H9 (cell line): ENCODE results near the gene RPL22L1. TPM values are rescaled to one million over a fixed set of nuclear protein-coding genes. Genes with fewer than 3 reads are reported as not detected.
"Not testable (repeated sequence)": the region's sequence is repeated elsewhere in the genome, so short reads cannot be mapped to it uniquely, and the experiment has no call there.

ENCODE experiments used
- DNase-seq: peaks from one replicate; pipeline ENCODE4 v3.0.0-alpha.2; 2017
- H2AFZ ChIP-seq: one replicate; pipeline ENCODE4 v1.6.1; 2013; ENCODE audit warnings: mild to moderate bottlenecking, low read length, control low read depth, moderate library complexity
- H2AK5ac ChIP-seq: 2 replicates; pipeline ENCODE4 v1.6.1; 2013; ENCODE audit warnings: low read length, control low read depth, mixed read lengths; ENCODE audit not compliant: insufficient read length
- H2BK120ac ChIP-seq: one replicate; pipeline ENCODE4 v1.6.1; 2013; ENCODE audit warnings: low read depth, mild to moderate bottlenecking, low read length, control low read depth, inconsistent platforms; ENCODE audit not compliant: poor library complexity, severe bottlenecking
- H2BK12ac ChIP-seq: 2 replicates; pipeline ENCODE4 v1.6.1; 2013; ENCODE audit warnings: low read length, control low read depth, mixed read lengths, low read depth; ENCODE audit not compliant: insufficient read length
- H2BK15ac ChIP-seq: 2 replicates; pipeline ENCODE4 v1.6.1; 2013; ENCODE audit warnings: low read depth, low read length, control low read depth
- H2BK20ac ChIP-seq: one replicate; pipeline ENCODE4 v1.6.1; 2013; ENCODE audit warnings: low read depth, mild to moderate bottlenecking, low read length, control low read depth, inconsistent platforms; ENCODE audit not compliant: poor library complexity, severe bottlenecking
- H2BK5ac ChIP-seq: 2 replicates; pipeline ENCODE4 v1.6.1; 2013; ENCODE audit warnings: low read length, control low read depth, mixed read lengths; ENCODE audit not compliant: insufficient read length
- H3K14ac ChIP-seq: 2 replicates; pipeline ENCODE4 v1.6.1; 2013; ENCODE audit warnings: low read length, control low read depth; ENCODE audit not compliant: insufficient read depth
- H3K18ac ChIP-seq: 2 replicates; pipeline ENCODE4 v1.6.1; 2013; ENCODE audit warnings: low read depth, mild to moderate bottlenecking, mixed read lengths, low read length, control low read depth; ENCODE audit not compliant: insufficient read length
- H3K23ac ChIP-seq: 2 replicates; pipeline ENCODE4 v1.6.1; 2013; ENCODE audit warnings: low read length, control low read depth, mixed read lengths, low read depth; ENCODE audit not compliant: insufficient read length
- H3K23me2 ChIP-seq: 2 replicates; pipeline ENCODE4 v1.6.1; 2013; ENCODE audit warnings: low read depth, mild to moderate bottlenecking, mixed read lengths, low read length, control low read depth; ENCODE audit not compliant: insufficient read length, poor library complexity, severe bottlenecking
- H3K27ac ChIP-seq: 2 replicates; pipeline ENCODE4 v1.5.1; 2013; ENCODE audit warnings: low read length, control low read depth, mixed read lengths, low read depth; ENCODE audit not compliant: insufficient read length
- H3K27me3 ChIP-seq: 2 replicates; pipeline ENCODE4 v1.6.1; 2013; ENCODE audit warnings: low read length, control low read depth, inconsistent platforms; ENCODE audit not compliant: insufficient read depth
- H3K4ac ChIP-seq: 2 replicates; pipeline ENCODE4 v1.6.1; 2013; ENCODE audit warnings: low read depth, mild to moderate bottlenecking, control low read depth, inconsistent platforms, low read length, moderate library complexity
- H3K4me1 ChIP-seq: 2 replicates; pipeline ENCODE4 v1.6.1; 2013; ENCODE audit warnings: low read length, control low read depth, inconsistent platforms; ENCODE audit not compliant: insufficient read depth
- H3K4me2 ChIP-seq: 2 replicates; pipeline ENCODE4 v1.6.1; 2013; ENCODE audit warnings: low read length, control low read depth, mixed read lengths; ENCODE audit not compliant: insufficient read length, insufficient read depth
- H3K56ac ChIP-seq: 2 replicates; pipeline ENCODE4 v1.6.1; 2013; ENCODE audit warnings: low read depth, mild to moderate bottlenecking, mixed read lengths, low read length, control low read depth; ENCODE audit not compliant: insufficient read length
- H3K79me1 ChIP-seq: 2 replicates; pipeline ENCODE4 v1.6.1; 2013; ENCODE audit warnings: low read depth, mild to moderate bottlenecking, moderate library complexity, low read length, control low read depth, inconsistent platforms; ENCODE audit not compliant: insufficient read depth, poor library complexity, severe bottlenecking
- H3K79me2 ChIP-seq: 2 replicates; pipeline ENCODE4 v1.6.1; 2013; ENCODE audit warnings: low read length, control low read depth, inconsistent platforms; ENCODE audit not compliant: insufficient read depth
- H3K9ac ChIP-seq: 2 replicates; pipeline ENCODE4 v1.6.1; 2013; ENCODE audit warnings: low read length, control low read depth, mixed read lengths; ENCODE audit not compliant: insufficient read length; ENCODE audit errors: extremely low read depth
- H3K9me3 ChIP-seq: one replicate; pipeline ENCODE4 v1.6.1; 2013; ENCODE audit warnings: low read depth, low read length, inconsistent platforms; ENCODE audit not compliant: control insufficient read depth
- H3T11ph ChIP-seq: one replicate; pipeline ENCODE4 v1.6.1; 2013; ENCODE audit warnings: mild to moderate bottlenecking, low read length, control low read depth, inconsistent platforms
- H4K20me1 ChIP-seq: one replicate; pipeline ENCODE4 v1.6.1; 2013; ENCODE audit not compliant: control insufficient read depth, insufficient read length, insufficient read depth
- H4K5ac ChIP-seq: 2 replicates; pipeline ENCODE4 v1.6.1; 2013; ENCODE audit warnings: low read depth, mild to moderate bottlenecking, mixed read lengths, low read length, control low read depth; ENCODE audit not compliant: insufficient read length
- H4K8ac ChIP-seq: replicated peaks from 2 replicates; pipeline ENCODE4 v1.6.1; 2013; ENCODE audit warnings: low read length, control low read depth, mixed read lengths, low read depth; ENCODE audit not compliant: insufficient read length
- H4K91ac ChIP-seq: 2 replicates; pipeline ENCODE4 v1.6.1; 2013; ENCODE audit warnings: low read depth, mild to moderate bottlenecking, moderate library complexity, mixed read lengths, low read length, control low read depth; ENCODE audit not compliant: insufficient read length
- H3K27ac Mint-ChIP-seq, 3 experiments: 2 replicates in 2 of 3; 3 replicates in 1 of 3; pipeline ENCODE4 v1.8.0; 2020 to 2021; ENCODE audit warnings: mixed read lengths in 3 of 3, mild to moderate bottlenecking in 1 of 3, moderate library complexity in 1 of 3
- H3K27me3 Mint-ChIP-seq: 2 replicates; pipeline ENCODE4 v1.8.0; 2021; ENCODE audit warnings: low read depth, mild to moderate bottlenecking, moderate library complexity, mixed read lengths
- H3K36me3 Mint-ChIP-seq, 3 experiments: 2 replicates in 2 of 3; 3 replicates in 1 of 3; pipeline ENCODE4 v1.8.0; 2020 to 2021; ENCODE audit warnings: low read depth in 3 of 3, mixed read lengths in 3 of 3; ENCODE audit not compliant: insufficient read depth in 1 of 3
- H3K4me1 Mint-ChIP-seq, 2 experiments: 2 replicates each; pipeline ENCODE4 v1.8.0; 2020; ENCODE audit warnings: mixed read lengths in 2 of 2
- H3K4me3 Mint-ChIP-seq, 2 experiments: 2 replicates in 1 of 2; 3 replicates in 1 of 2; pipeline ENCODE4 v1.8.0; 2020 to 2021; ENCODE audit warnings: mild to moderate bottlenecking in 2 of 2, mixed read lengths in 2 of 2, moderate library complexity in 1 of 2
- H3K9me3 Mint-ChIP-seq, 2 experiments: 2 replicates in 1 of 2; 3 replicates in 1 of 2; pipeline ENCODE4 v1.8.0; 2020; ENCODE audit warnings: mild to moderate bottlenecking in 2 of 2, mixed read lengths in 2 of 2, moderate library complexity in 1 of 2
- CTCF ChIP-seq: fragments of 200-600 bp; sonication (generic); conservative IDR thresholded peaks from 3 replicates; pipeline ENCODE4 v1.8.0; 2021; ENCODE audit warnings: antibody characterized with exemption, mild to moderate bottlenecking
- WGBS: extraction: QIAGEN DNeasy Blood & Tissue Kit; methylation state at CpG from one replicate; pipeline ENCODE4 v1.1.7; 2013; ENCODE audit warnings: missing lambda C conversion rate, low lambda C conversion rate, mixed read lengths; ENCODE audit not compliant: insufficient read length; ENCODE audit errors: extremely low coverage; 5-methylcytosine and 5-hydroxymethylcytosine counted together
- total RNA-seq: library from RNA; stranded (reverse); gene quantifications from 2 replicates; pipeline ENCODE4 v1.2.1, GENCODE V29; 2021

The RPL22L1 gene
- total RNA-seq, 1 experiment from 2014 or later, result 100 TPM

GRCh38 chr3:170826047-170826446, 43.9 kb downstream of the RPL22L1 start:
- Histone ChIP-seq H3K27me3 (no peaks in the 10 kb centered on the region), H3K18ac (no peak overlapping the region), H3K9me3 (no peaks in the 10 kb centered on the region), H2AK5ac (no peak overlapping the region), H3K79me1 (no peaks in the 10 kb centered on the region), H3K56ac (no peak overlapping the region), H2BK5ac (no peak overlapping the region), H3K23ac (no peak overlapping the region), H4K5ac (no peak overlapping the region), H2AFZ (no peak overlapping the region), H3K27ac (peak overlapping the region; percentile 8), H3K4me2 (peak overlapping the region; percentile 17), H3K4ac (no peak overlapping the region), H3K9ac (no peak overlapping the region), H2BK15ac (no peak overlapping the region), H3T11ph (no peak overlapping the region), H3K79me2 (no peaks in the 10 kb centered on the region), H4K91ac (no peak overlapping the region), H3K4me1 (peaks cover 13% of the 10 kb centered on the region), H4K20me1 (no peaks in the 10 kb centered on the region), H4K8ac (no peak overlapping the region), H2BK20ac (no peak overlapping the region), H3K23me2 (no peaks in the 10 kb centered on the region), H2BK12ac (no peak overlapping the region), H3K14ac (no peak overlapping the region), H2BK120ac (no peak overlapping the region)
- Mint-ChIP-seq H3K27ac (peak overlapping the region; percentile 33 to 84 (median 77); a peak in 5 of 7 replicates), H3K36me3 (peaks cover 12 to 17% (median 16%) of the 10 kb centered on the region in 3 experiments), H3K4me3 (no peak overlapping the region), H3K4me1 (peaks cover 34 to 38% of the 10 kb centered on the region in 2 experiments), H3K27me3 (no peaks in the 10 kb centered on the region; the same call in 1 of the 2 replicates), H3K9me3 (peaks cover 16 to 22% of the 10 kb centered on the region in 2 experiments)
- no peak for DNase-seq
- TF ChIP-seq CTCF, result no peak
- no CpG with 5 or more reads among the region's 2 CpGs for WGBS

- H2BK15ac ChIP-seq, H4K8ac ChIP-seq, H3K79me2 ChIP-seq: not testable (repeated sequence)
Measured at GRCh38 chr3:170823562-170823961, 46.4 kb downstream of the RPL22L1 start.

More at GRCh38 chr3:170823562-170823961, 46.4 kb downstream of the RPL22L1 start:
- not testable (repeated sequence) for H3K23ac ChIP-seq, H2BK120ac ChIP-seq, H3K9ac ChIP-seq, H2AK5ac ChIP-seq, H3T11ph ChIP-seq, H3K27me3 ChIP-seq, H3K9me3 ChIP-seq, H3K27ac Mint-ChIP-seq, H3K4me3 Mint-ChIP-seq, H2BK12ac ChIP-seq, H3K18ac ChIP-seq, H3K4ac ChIP-seq, H4K5ac ChIP-seq, H3K14ac ChIP-seq, H4K20me1 ChIP-seq, H3K4me2 ChIP-seq, H2AFZ ChIP-seq, H4K91ac ChIP-seq, H2BK5ac ChIP-seq, H3K79me1 ChIP-seq, H3K56ac ChIP-seq, H2BK20ac ChIP-seq, H3K27ac ChIP-seq, H3K4me1 ChIP-seq, H3K23me2 ChIP-seq, H3K27me3 Mint-ChIP-seq, DNase-seq
- Mint-ChIP-seq H3K9me3 (peaks cover 16 to 22% of the 10 kb centered on the region in 2 experiments), H3K36me3 (peaks cover 12 to 17% (median 16%) of the 10 kb centered on the region in 3 experiments), H3K4me1 (peaks cover 31 to 41% of the 10 kb centered on the region in 2 experiments)
- WGBS, result no CpG with 5 or more reads among the region's 2 CpGs
